Cardiac muscle cell (in vitro differentiated cells and primary cell): ENCODE measurements around the gene TNNT2. TPM values are rescaled to one million over a fixed set of nuclear protein-coding genes. Genes with fewer than 3 reads are reported as not detected.

Source experiments
- DNase-seq, 2 donors: peaks; one replicate each; pipeline versions ENCODE4 v3.0.0 to v3.0.0-alpha.2; 2010 to 2017; ENCODE audit warnings: low read depth in 1 of 2, low spot score in 1 of 2
- H3K27ac ChIP-seq: fragments of 200-600 bp; sonication (generic); 2 replicates; pipeline ENCODE4 v1.5.1; 2016
- H3K27me3 ChIP-seq: fragments of 200-600 bp; sonication (generic); 2 replicates; pipeline ENCODE4 v1.6.0; 2016; ENCODE audit warnings: control low read depth
- H3K36me3 ChIP-seq: fragments of 200-600 bp; sonication (generic); 2 replicates; pipeline ENCODE4 v1.5.1; 2016; ENCODE audit warnings: control low read depth
- H3K4me1 ChIP-seq: fragments of 200-600 bp; sonication (generic); 2 replicates; pipeline ENCODE4 v1.8.1; 2017; ENCODE audit warnings: low read depth, mild to moderate bottlenecking, mixed run types
- H3K4me3 ChIP-seq: fragments of 200-600 bp; sonication (generic); 2 replicates; pipeline ENCODE4 v1.5.1; 2016; ENCODE audit warnings: mild to moderate bottlenecking
- H3K9me3 ChIP-seq: fragments of 200-600 bp; sonication (generic); 2 replicates; pipeline ENCODE4 v1.5.1; 2017; ENCODE audit warnings: low read depth, mild to moderate bottlenecking, control low read depth
- polyA plus RNA-seq: library from polyadenylated mRNA; unstranded; fragments of >200 nt; fragmentation: Nextera tagmentation; extraction: Ambion mirVana; gene quantifications from 2 replicates; pipeline ENCODE4 v1.2.1, GENCODE V29; 2016
- total RNA-seq: library from RNA; depleted of rRNA; stranded (reverse); fragments of >200 nt; gene quantifications from 2 replicates; pipeline ENCODE4 v1.2.3, GENCODE V29; 2016
- TF ChIP-seq, protein P1 (sequence below): IDR thresholded peaks from 2 replicates; pipeline ENCODE4 v1.5.1; 2012; ENCODE audit warnings: low read depth, mild to moderate bottlenecking, low read length

The TNNT2 gene
- total and polyA plus RNA-seq, 2 experiments from 2014 or later, result 7,232 to 9,291 TPM

DNA sequence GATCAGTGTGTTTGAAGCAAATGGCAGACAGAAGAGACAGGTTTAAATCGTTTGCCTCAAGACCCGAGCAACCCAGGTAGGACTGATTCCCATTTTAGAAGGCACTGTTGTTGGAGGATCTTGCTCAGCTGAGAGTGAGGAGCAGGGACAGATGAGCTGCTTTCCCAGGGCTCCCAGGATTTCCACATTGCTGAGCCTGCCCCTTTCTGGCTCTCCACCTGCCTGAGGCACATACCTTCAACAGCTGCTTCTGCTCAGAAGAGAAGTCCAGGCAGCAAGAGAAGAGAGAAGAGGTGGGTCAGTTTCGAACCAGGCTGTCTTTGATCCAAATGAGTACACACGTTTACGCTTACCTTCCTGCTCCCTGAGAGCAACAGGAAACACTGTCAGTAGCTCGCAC lies 5.7 kb downstream of the TNNT2 start:
- Histone ChIP-seq H3K4me3 (peak overlapping the region; percentile 80), H3K36me3 (peaks cover 73% of the 10 kb centered on the region), H3K27ac (peak overlapping the region; percentile 98), H3K9me3 (no peaks in the 10 kb centered on the region), H3K4me1 (peaks cover 42% of the 10 kb centered on the region), H3K27me3 (no peaks in the 10 kb centered on the region)
- no peak for DNase-seq
- TF ChIP-seq, protein P1, sequence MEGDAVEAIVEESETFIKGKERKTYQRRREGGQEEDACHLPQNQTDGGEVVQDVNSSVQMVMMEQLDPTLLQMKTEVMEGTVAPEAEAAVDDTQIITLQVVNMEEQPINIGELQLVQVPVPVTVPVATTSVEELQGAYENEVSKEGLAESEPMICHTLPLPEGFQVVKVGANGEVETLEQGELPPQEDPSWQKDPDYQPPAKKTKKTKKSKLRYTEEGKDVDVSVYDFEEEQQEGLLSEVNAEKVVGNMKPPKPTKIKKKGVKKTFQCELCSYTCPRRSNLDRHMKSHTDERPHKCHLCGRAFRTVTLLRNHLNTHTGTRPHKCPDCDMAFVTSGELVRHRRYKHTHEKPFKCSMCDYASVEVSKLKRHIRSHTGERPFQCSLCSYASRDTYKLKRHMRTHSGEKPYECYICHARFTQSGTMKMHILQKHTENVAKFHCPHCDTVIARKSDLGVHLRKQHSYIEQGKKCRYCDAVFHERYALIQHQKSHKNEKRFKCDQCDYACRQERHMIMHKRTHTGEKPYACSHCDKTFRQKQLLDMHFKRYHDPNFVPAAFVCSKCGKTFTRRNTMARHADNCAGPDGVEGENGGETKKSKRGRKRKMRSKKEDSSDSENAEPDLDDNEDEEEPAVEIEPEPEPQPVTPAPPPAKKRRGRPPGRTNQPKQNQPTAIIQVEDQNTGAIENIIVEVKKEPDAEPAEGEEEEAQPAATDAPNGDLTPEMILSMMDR, result no peak

DNA sequence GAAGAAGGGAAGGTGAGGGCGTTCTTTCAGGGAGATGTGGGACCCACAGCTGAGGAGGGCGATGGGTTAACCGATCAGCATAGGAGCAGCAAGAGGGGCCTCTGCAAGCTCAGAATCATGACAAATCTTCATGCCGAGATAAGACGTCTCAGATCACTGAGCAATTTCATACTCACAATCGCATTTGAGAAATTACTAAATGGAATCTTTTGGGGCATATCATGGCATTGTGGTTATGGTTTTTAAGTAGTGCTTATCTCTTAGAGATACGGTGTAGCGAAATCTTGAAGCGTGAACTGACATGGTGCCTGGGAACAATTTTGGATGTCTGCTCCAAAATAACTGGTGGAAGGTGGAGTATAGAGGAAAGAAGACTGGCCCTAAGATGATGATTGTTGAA lies 6.2 kb downstream of the TNNT2 start:
- Histone ChIP-seq H3K27ac (peak overlapping the region; percentile 98), H3K4me1 (peaks cover 42% of the 10 kb centered on the region), H3K4me3 (no peak overlapping the region), H3K9me3 (no peaks in the 10 kb centered on the region), H3K36me3 (peaks cover 78% of the 10 kb centered on the region), H3K27me3 (no peaks in the 10 kb centered on the region)
- no peak for DNase-seq
- TF ChIP-seq, protein P1, result no peak

DNA sequence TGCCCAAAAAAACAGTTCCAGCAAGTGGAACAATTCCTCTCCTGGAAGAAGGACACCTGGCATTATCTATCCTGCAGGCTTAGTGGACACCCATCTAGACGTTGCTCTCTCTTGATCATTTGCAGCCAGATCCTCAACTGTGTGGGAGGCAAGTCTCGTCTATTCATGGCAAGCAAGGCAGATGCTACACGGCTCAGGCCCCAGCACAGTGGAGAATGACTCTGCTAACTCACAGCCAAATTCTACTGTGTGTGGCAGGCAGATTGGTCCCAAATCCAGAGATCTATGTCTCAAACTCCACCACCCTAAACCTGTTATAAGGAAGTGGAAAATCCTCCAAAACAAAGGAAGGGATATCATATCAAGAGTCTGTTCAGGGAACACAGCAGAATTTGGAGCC lies 7.0 kb downstream of the TNNT2 start:
- Histone ChIP-seq H3K9me3 (no peaks in the 10 kb centered on the region), H3K4me3 (no peak overlapping the region), H3K27ac (peak overlapping the region; percentile 98), H3K36me3 (peaks cover 86% of the 10 kb centered on the region), H3K27me3 (no peaks in the 10 kb centered on the region), H3K4me1 (peaks cover 42% of the 10 kb centered on the region)
- no peak for DNase-seq
- TF ChIP-seq, protein P1, result no peak

DNA sequence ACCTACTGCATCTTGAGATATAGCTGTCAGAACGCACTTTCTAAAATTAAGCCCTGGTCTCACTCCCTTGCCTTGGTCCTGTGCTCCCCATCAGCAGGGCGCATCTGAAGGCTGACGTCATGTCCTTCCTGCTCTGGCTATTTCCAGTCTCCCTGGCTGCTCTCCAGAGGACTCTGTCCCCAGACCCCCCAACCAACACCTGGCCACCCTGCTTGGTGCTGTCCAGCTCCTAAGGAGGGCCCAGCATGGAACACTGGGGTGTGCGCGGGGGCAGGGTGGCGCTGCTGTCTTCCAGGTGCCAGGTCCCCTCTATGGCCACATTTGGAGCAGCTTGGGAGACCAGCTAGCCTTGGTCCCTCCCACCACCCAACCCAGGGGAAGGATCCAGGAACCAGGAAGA lies 8.3 kb downstream of the TNNT2 start:
- H3K9me3 ChIP-seq, result no peaks in the 10 kb centered on the region
- H3K27me3 ChIP-seq, result no peaks in the 10 kb centered on the region
- peaks cover 41% of the 10 kb centered on the region for H3K4me1 ChIP-seq
- DNase-seq, result peak in 1 of 2 donors; percentile 41
- TF ChIP-seq, protein P1, result no peak
- no peak overlapping the region for H3K4me3 ChIP-seq
- peaks cover 98% of the 10 kb centered on the region for H3K36me3 ChIP-seq
- H3K27ac ChIP-seq, result peak overlapping the region; percentile 98

DNA sequence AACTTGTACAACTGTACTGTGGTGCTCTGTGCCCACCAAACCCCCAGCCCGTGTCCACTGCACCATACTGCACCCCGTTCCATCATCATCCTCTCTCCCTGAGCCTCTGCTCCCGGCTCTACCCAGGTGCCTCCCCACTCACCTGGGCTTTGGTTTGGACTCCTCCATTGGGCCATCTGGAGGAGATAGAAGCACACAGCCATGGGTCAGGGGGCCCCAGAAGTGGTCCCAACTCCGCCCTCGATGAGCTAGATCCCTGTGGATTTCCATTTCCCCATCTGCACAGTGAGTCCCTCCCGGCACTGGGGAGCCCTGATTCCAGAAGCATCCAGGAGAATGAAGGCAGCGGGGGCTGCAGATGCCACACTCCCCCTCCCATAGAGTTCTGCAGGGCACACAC lies 10.8 kb downstream of the TNNT2 start:
- peaks cover 97% of the 10 kb centered on the region for H3K36me3 ChIP-seq

More for the DNA sequence above, 10.8 kb downstream of the TNNT2 start:
- peaks cover 17% of the 10 kb centered on the region for H3K4me1 ChIP-seq
- no peak for DNase-seq
- H3K9me3 ChIP-seq, result no peaks in the 10 kb centered on the region
- H3K27ac ChIP-seq, result peak overlapping the region; percentile 98
- TF ChIP-seq, protein P1, result no peak
- H3K4me3 ChIP-seq, result no peak overlapping the region
- no peaks in the 10 kb centered on the region for H3K27me3 ChIP-seq
